H1 (cell line): ENCODE measurements around the gene MEGF9. TPM values are rescaled to one million over a fixed set of nuclear protein-coding genes. Genes with fewer than 3 reads are reported as not detected.

Source experiments
- CTCF ChIA-PET: fragments of 300-600 bp; sonication (Branson Sonifier 250); formaldehyde crosslinking; loops from one replicate; lab custom pipeline; 2021; ENCODE audit not compliant: partially characterized antibody; lab: Charles Lee
- POLR2A ChIA-PET: fragments of 300-600 bp; sonication (Branson Sonifier 250); formaldehyde crosslinking; loops from one replicate; lab custom pipeline; 2021; ENCODE audit warnings: inconsistent platforms; ENCODE audit not compliant: partially characterized antibody; lab: Charles Lee
- DNase-seq, 2 experiments: peaks; one replicate each; pipeline versions ENCODE4 v3.0.0 to v3.0.0-alpha.2; 2010 to 2022; ENCODE audit warnings: low spot score in 2 of 2, low read depth in 1 of 2, mixed read lengths in 1 of 2
- FAIRE-seq: peaks from 2 replicates; lab custom pipeline; 2011; peaks lifted over from hg19 to GRCh38; lab: Jason Lieb, UNC
- H2AFZ ChIP-seq: 2 replicates; pipeline ENCODE4 v1.8.1; 2012; ENCODE audit warnings: low read length, inconsistent platforms
- H2AK5ac ChIP-seq: 2 replicates; pipeline ENCODE4 v1.6.1; 2013; ENCODE audit warnings: low read depth, low read length
- H2BK120ac ChIP-seq: replicated peaks from 2 replicates; pipeline ENCODE3; 2013; ENCODE audit warnings: low read depth, low read length, inconsistent platforms
- H2BK12ac ChIP-seq: 2 replicates; pipeline ENCODE4 v1.6.1; 2013; ENCODE audit warnings: low read depth, low read length
- H2BK15ac ChIP-seq: 2 replicates; pipeline ENCODE4 v1.6.1; 2013; ENCODE audit warnings: low read length
- H2BK20ac ChIP-seq: 2 replicates; pipeline ENCODE4 v1.6.1; 2013; ENCODE audit warnings: low read length
- H2BK5ac ChIP-seq: 2 replicates; pipeline ENCODE4 v1.6.1; 2013; ENCODE audit warnings: low read depth, low read length
- H3K14ac ChIP-seq: 2 replicates; pipeline ENCODE4 v1.6.1; 2013; ENCODE audit warnings: inconsistent platforms; ENCODE audit not compliant: insufficient read length
- H3K18ac ChIP-seq: 2 replicates; pipeline ENCODE4 v1.6.1; 2013; ENCODE audit warnings: low read length; ENCODE audit errors: extremely low read depth
- H3K23ac ChIP-seq: 2 replicates; pipeline ENCODE4 v1.6.1; 2013; ENCODE audit warnings: inconsistent platforms; ENCODE audit not compliant: insufficient read length
- H3K23me2 ChIP-seq: 2 replicates; pipeline ENCODE4 v1.6.1; 2013; ENCODE audit warnings: low read depth, low read length
- H3K27ac ChIP-seq: 2 replicates; pipeline ENCODE4 v1.6.1; 2011; ENCODE audit warnings: low read depth, low read length, inconsistent platforms
- H3K27me3 ChIP-seq, 4 experiments: replicated peaks in 1 of 4; 1 replicate in 1 of 4; 2 replicates in 3 of 4; pipeline versions ENCODE4 v1.6.1 to v1.8.1; 2011 to 2013; ENCODE audit warnings: low read length in 3 of 4, mild to moderate bottlenecking in 3 of 4, inconsistent platforms in 2 of 4, mixed read lengths in 2 of 4, moderate library complexity in 1 of 4; ENCODE audit not compliant: control insufficient read depth in 3 of 4, insufficient read depth in 3 of 4; ENCODE audit errors: extremely low read depth in 1 of 4
- H3K36me3 ChIP-seq, 4 experiments: 2 replicates each; pipeline versions ENCODE4 v1.6.1 to v1.8.1; 2011 to 2013; ENCODE audit warnings: mild to moderate bottlenecking in 4 of 4, low read length in 3 of 4, moderate library complexity in 2 of 4, control low read depth in 1 of 4, inconsistent platforms in 1 of 4; ENCODE audit not compliant: insufficient read depth in 4 of 4, control insufficient read depth in 2 of 4
- H3K4ac ChIP-seq: replicated peaks from 2 replicates; pipeline ENCODE3; 2013; ENCODE audit warnings: low read length, low read depth, mixed read lengths, inconsistent platforms; ENCODE audit not compliant: insufficient read length
- H3K4me1 ChIP-seq, 4 experiments: replicated peaks in 1 of 4; 1 replicate in 1 of 4; 2 replicates in 3 of 4; pipeline versions ENCODE4 v1.6.1 to v1.8.1; 2011 to 2013; ENCODE audit warnings: low read length in 3 of 4, inconsistent platforms in 2 of 4, mixed read lengths in 1 of 4; ENCODE audit not compliant: insufficient read depth in 4 of 4, control insufficient read depth in 3 of 4
- H3K4me2 ChIP-seq, 2 experiments: 2 replicates each; pipeline versions ENCODE4 v1.6.1 to v1.8.1; 2011 to 2013; ENCODE audit warnings: low read depth in 2 of 2, low read length in 2 of 2, control low read depth in 1 of 2, inconsistent platforms in 1 of 2, mild to moderate bottlenecking in 1 of 2; ENCODE audit not compliant: insufficient read depth in 1 of 2
- H3K4me3 ChIP-seq, 4 experiments: fragments of 200-600, 300-600 bp in 1 of 4; sonication (generic), shearing (Covaris generic), sonication (Bioruptor Twin) in 1 of 4; 2 replicates each; pipeline versions ENCODE4 v1.5.1 to v1.8.1; 2011 to 2016; ENCODE audit warnings: low read length in 4 of 4, low read depth in 3 of 4, control low read depth in 2 of 4, inconsistent platforms in 2 of 4, mild to moderate bottlenecking in 2 of 4, mixed read lengths in 1 of 4, moderate library complexity in 1 of 4; ENCODE audit not compliant: insufficient read depth in 2 of 4; ENCODE audit errors: extremely low read depth in 1 of 4
- H3K56ac ChIP-seq: replicated peaks from 2 replicates; pipeline ENCODE3; 2013; ENCODE audit warnings: low read depth, mild to moderate bottlenecking, mixed read lengths, low read length, inconsistent platforms; ENCODE audit not compliant: insufficient read length
- H3K79me1 ChIP-seq: 2 replicates; pipeline ENCODE4 v1.6.1; 2013; ENCODE audit warnings: low read depth, low read length, control low read depth
- H3K79me2 ChIP-seq, 2 experiments: 2 replicates each; pipeline versions ENCODE4 v1.6.1 to v1.8.1; 2012 to 2013; ENCODE audit warnings: low read length in 2 of 2, mild to moderate bottlenecking in 2 of 2, inconsistent platforms in 1 of 2; ENCODE audit not compliant: insufficient read depth in 2 of 2, control insufficient read depth in 1 of 2
- H3K9ac ChIP-seq, 4 experiments: replicated peaks in 1 of 4; 1 replicate in 1 of 4; 2 replicates in 3 of 4; pipeline versions ENCODE4 v1.6.1 to v1.8.1; 2011 to 2013; ENCODE audit warnings: low read depth in 3 of 4, low read length in 3 of 4, control low read depth in 2 of 4, mild to moderate bottlenecking in 2 of 4, moderate library complexity in 2 of 4, inconsistent platforms in 1 of 4; ENCODE audit errors: extremely low read depth in 1 of 4
- H3K9me3 ChIP-seq, 2 experiments: 2 replicates each; pipeline versions ENCODE4 v1.6.1 to v1.8.1; 2012 to 2013; ENCODE audit warnings: mild to moderate bottlenecking in 2 of 2, moderate library complexity in 2 of 2, control low read depth in 1 of 2, inconsistent platforms in 1 of 2, low read depth in 1 of 2, low read length in 1 of 2, mixed read lengths in 1 of 2; ENCODE audit not compliant: insufficient read depth in 2 of 2
- H4K20me1 ChIP-seq, 2 experiments: replicated peaks in 1 of 2; 2 replicates each; pipeline versions ENCODE3 to v1.8.1; 2011 to 2013; ENCODE audit warnings: inconsistent platforms in 2 of 2, low read length in 2 of 2, mild to moderate bottlenecking in 1 of 2; ENCODE audit not compliant: insufficient read depth in 2 of 2, control insufficient read depth in 1 of 2
- H4K5ac ChIP-seq: 2 replicates; pipeline ENCODE4 v1.6.1; 2013; ENCODE audit warnings: low read length, low read depth, mixed read lengths, inconsistent platforms; ENCODE audit not compliant: insufficient read length
- H4K8ac ChIP-seq: 2 replicates; pipeline ENCODE4 v1.8.0; 2013; ENCODE audit warnings: mild to moderate bottlenecking, moderate library complexity, low read length, inconsistent platforms; ENCODE audit not compliant: insufficient read depth; ENCODE audit errors: extremely low read depth
- H4K91ac ChIP-seq: replicated peaks from 2 replicates; pipeline ENCODE3; 2013; ENCODE audit warnings: low read length, mixed read lengths, inconsistent platforms; ENCODE audit not compliant: insufficient read length
- SAP30 ChIP-seq: fragments of 300-600 bp; sonication (generic); IDR thresholded peaks from 2 replicates; pipeline ENCODE4 v1.7.1; 2012; ENCODE audit warnings: low read length, moderate library complexity, mild to moderate bottlenecking, inconsistent platforms; ENCODE audit not compliant: insufficient read depth, insufficient replicate concordance
- polyA plus RNA-seq, 7 experiments: library from polyadenylated mRNA; depleted of rRNA in 3 of 7; stranded (reverse) in 5 of 7; unstranded in 2 of 7; fragments of >200 nt in 5 of 7; fragments of 200-250 nt in 2 of 7; gene quantifications; 1 replicate in 5 of 7; 2 replicates in 1 of 7; 4 replicates in 1 of 7; pipeline versions ENCODE4 v1.2.1 to v1.2.3, GENCODE V29; 2011 to 2013; ENCODE audit warnings: missing spikeins in 2 of 7, mixed read lengths in 2 of 7
- total RNA-seq: library from RNA; stranded (reverse); fragmentation: NEBNext Ultra II Directional; extraction: Animal tissue kit (Norgen Biotek cat#: 25700); gene quantifications from 2 replicates; pipeline ENCODE4 v1.2.1, GENCODE V29; 2021
- TF ChIP-seq, protein P1 (sequence below): IDR thresholded peaks from 2 replicates; pipeline ENCODE4 v1.6.1; 2012; ENCODE audit warnings: inconsistent platforms

The MEGF9 gene
- total and polyA plus RNA-seq, 2 of the 8 experiments (the other 6 are each of a cell fraction or from before 2014, with no cell fraction given) = 0.45 to 1.8 TPM

DNA sequence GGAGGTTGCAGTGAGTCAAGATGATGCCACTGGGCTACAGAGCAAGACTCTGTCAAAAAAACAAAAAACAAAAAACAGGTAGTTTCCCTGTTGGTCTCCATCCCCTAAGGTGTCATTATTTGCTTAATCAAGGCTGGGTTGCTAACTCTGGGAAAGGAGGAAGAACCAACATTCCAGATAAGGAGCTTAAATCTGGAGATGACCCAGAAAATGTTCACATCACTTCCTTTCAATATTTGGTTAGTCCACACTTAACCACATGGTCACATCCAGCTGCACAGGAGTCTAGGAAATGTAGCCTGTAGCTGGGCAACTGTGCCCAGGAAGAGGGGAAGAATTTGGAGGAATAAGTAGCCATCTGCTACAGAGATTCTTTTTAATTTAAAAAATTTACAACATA is 25.9 kb upstream of the MEGF9 start:
- no peak for TF ChIP-seq SAP30
- TF ChIP-seq, protein P1, sequence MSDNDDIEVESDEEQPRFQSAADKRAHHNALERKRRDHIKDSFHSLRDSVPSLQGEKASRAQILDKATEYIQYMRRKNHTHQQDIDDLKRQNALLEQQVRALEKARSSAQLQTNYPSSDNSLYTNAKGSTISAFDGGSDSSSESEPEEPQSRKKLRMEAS = no peak
- Histone ChIP-seq H2AFZ (no peak overlapping the region), H3K79me1 (no peaks in the 10 kb centered on the region), H4K5ac (no peak overlapping the region), H2BK5ac (no peak overlapping the region), H2BK20ac (no peak overlapping the region), H4K8ac (no peak overlapping the region), H2BK120ac (no peak overlapping the region), H3K27ac (no peak overlapping the region), H3K4me1 (no peaks in the 10 kb centered on the region), H3K36me3 (no peaks in the 10 kb centered on the region), H3K9me3 (no peaks in the 10 kb centered on the region), H2BK12ac (no peak overlapping the region), H3K27me3 (no peaks in the 10 kb centered on the region), H3K4me2 (no peak overlapping the region), H3K56ac (no peak overlapping the region), H4K91ac (no peak overlapping the region), H3K4ac (no peak overlapping the region), H3K14ac (no peak overlapping the region), H3K18ac (no peak overlapping the region), H2BK15ac (no peak overlapping the region), H4K20me1 (no peaks in the 10 kb centered on the region), H3K79me2 (no peaks in the 10 kb centered on the region), H3K4me3 (no peak overlapping the region), H2AK5ac (no peak overlapping the region), H3K23me2 (no peaks in the 10 kb centered on the region), H3K23ac (no peak overlapping the region), H3K9ac (no peak overlapping the region)
- POLR2A ChIA-PET = no interaction called here
- DNase-seq = no peak
- CTCF ChIA-PET = interaction anchor here (0.6 to 2.2 kb wide), 4 partner anchors 10 to 320 kb away, joined by 4 to 14 read pairs (median 4); no protein-coding TSS in a partner anchor
- FAIRE-seq = no peak
